ENCODE data around the gene RRP1B. TPM values are rescaled to one million over a fixed set of nuclear protein-coding genes. Genes with fewer than 3 reads are reported as not detected.

The RRP1B gene
- total and polyA plus RNA-seq, 2 experiments from 2014 or later: 54.8 to 95.7 TPM

- H3K27ac ChIP-seq (ENCODE audit: low read depth): no peak overlapping the region
- ATAC-seq: no peak
- H3K4me2 ChIP-seq: no peak overlapping the region
- no peaks in the 10 kb centered on the region for H3K9me3 Mint-ChIP-seq
- H3F3A ChIP-seq (replicated peaks; ENCODE audit: low read depth): no peaks in the 10 kb centered on the region
- no peak overlapping the region for H3K4me3 ChIP-seq
- H3K9me2 ChIP-seq (ENCODE audit: insufficient read depth): no peaks in the 10 kb centered on the region
- DNase-seq (ENCODE audit: low spot score): no peak
- peaks cover 3% of the 10 kb centered on the region; the same call in 2 of the 3 replicates for H3K4me1 Mint-ChIP-seq
- no peaks in the 10 kb centered on the region for H3K4me1 ChIP-seq (ENCODE audit: insufficient read depth)
- no peaks in the 10 kb centered on the region for H3K36me3 ChIP-seq (ENCODE audit: insufficient read depth)
- no peaks in the 10 kb centered on the region for H3K27me3 Mint-ChIP-seq (ENCODE audit: insufficient read depth, low read depth, poor library complexity)
- no peaks in the 10 kb centered on the region for H3K27me3 ChIP-seq (ENCODE audit: insufficient read depth)
- no peak for TF ChIP-seq POLR2AphosphoS5 (IDR thresholded peaks at IDR 0.05; ENCODE audit: low read depth)
- TF ChIP-seq, protein P1, sequence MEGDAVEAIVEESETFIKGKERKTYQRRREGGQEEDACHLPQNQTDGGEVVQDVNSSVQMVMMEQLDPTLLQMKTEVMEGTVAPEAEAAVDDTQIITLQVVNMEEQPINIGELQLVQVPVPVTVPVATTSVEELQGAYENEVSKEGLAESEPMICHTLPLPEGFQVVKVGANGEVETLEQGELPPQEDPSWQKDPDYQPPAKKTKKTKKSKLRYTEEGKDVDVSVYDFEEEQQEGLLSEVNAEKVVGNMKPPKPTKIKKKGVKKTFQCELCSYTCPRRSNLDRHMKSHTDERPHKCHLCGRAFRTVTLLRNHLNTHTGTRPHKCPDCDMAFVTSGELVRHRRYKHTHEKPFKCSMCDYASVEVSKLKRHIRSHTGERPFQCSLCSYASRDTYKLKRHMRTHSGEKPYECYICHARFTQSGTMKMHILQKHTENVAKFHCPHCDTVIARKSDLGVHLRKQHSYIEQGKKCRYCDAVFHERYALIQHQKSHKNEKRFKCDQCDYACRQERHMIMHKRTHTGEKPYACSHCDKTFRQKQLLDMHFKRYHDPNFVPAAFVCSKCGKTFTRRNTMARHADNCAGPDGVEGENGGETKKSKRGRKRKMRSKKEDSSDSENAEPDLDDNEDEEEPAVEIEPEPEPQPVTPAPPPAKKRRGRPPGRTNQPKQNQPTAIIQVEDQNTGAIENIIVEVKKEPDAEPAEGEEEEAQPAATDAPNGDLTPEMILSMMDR (conservative IDR thresholded peaks at IDR 0.05; ENCODE audit: low read depth in 2 of 2): no peak
- TF ChIP-seq EZH2 (IDR thresholded peaks at IDR 0.05; ENCODE audit: low read depth, unreplicated experiment): no peak
- TF ChIP-seq JUNB (IDR thresholded peaks at IDR 0.05; ENCODE audit: unreplicated experiment): no peak
- TF ChIP-seq, protein P2, sequence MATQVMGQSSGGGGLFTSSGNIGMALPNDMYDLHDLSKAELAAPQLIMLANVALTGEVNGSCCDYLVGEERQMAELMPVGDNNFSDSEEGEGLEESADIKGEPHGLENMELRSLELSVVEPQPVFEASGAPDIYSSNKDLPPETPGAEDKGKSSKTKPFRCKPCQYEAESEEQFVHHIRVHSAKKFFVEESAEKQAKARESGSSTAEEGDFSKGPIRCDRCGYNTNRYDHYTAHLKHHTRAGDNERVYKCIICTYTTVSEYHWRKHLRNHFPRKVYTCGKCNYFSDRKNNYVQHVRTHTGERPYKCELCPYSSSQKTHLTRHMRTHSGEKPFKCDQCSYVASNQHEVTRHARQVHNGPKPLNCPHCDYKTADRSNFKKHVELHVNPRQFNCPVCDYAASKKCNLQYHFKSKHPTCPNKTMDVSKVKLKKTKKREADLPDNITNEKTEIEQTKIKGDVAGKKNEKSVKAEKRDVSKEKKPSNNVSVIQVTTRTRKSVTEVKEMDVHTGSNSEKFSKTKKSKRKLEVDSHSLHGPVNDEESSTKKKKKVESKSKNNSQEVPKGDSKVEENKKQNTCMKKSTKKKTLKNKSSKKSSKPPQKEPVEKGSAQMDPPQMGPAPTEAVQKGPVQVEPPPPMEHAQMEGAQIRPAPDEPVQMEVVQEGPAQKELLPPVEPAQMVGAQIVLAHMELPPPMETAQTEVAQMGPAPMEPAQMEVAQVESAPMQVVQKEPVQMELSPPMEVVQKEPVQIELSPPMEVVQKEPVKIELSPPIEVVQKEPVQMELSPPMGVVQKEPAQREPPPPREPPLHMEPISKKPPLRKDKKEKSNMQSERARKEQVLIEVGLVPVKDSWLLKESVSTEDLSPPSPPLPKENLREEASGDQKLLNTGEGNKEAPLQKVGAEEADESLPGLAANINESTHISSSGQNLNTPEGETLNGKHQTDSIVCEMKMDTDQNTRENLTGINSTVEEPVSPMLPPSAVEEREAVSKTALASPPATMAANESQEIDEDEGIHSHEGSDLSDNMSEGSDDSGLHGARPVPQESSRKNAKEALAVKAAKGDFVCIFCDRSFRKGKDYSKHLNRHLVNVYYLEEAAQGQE (IDR thresholded peaks at IDR 0.05; ENCODE audit: unreplicated experiment): no peak
- no peak for TF ChIP-seq STAT1 (IDR thresholded peaks at IDR 0.05; ENCODE audit: unreplicated experiment)
- no peak for TF ChIP-seq ZNF331 (CRISPR knock-in tag; IDR thresholded peaks at IDR 0.05; ENCODE audit: low read depth)
- no peak for TF ChIP-seq EZH2phosphoT487 (IDR thresholded peaks at IDR 0.05; ENCODE audit: unreplicated experiment)
- no peak for TF ChIP-seq NANOG (IDR thresholded peaks at IDR 0.05; ENCODE audit: borderline replicate concordance)
- no peak for TF ChIP-seq ZNF114 (CRISPR knock-in tag; IDR thresholded peaks at IDR 0.05)
- no peak for TF ChIP-seq ETS1 (IDR thresholded peaks at IDR 0.05)
- TF ChIP-seq CREB1 (CRISPR knock-in tag; IDR thresholded peaks at IDR 0.05; ENCODE audit: low read depth): no peak
- TF ChIP-seq ZNF462 (CRISPR knock-in tag; IDR thresholded peaks at IDR 0.05): no peak
- H4K20me1 ChIP-seq (replicated peaks; ENCODE audit: insufficient read depth): no peaks in the 10 kb centered on the region
- H2AFZ ChIP-seq: no peak overlapping the region
- no peak overlapping the region for H3K27ac Mint-ChIP-seq
- H3K36me3 Mint-ChIP-seq (ENCODE audit: low read depth): no peaks in the 10 kb centered on the region
- no peak overlapping the region for H3K4me3 Mint-ChIP-seq
- H3K79me2 ChIP-seq (replicated peaks; ENCODE audit: insufficient read depth): no peaks in the 10 kb centered on the region
Observed at GRCh38 chr21:43613755-43614638, 45.4 kb upstream of the RRP1B start.

All from GM23338 (cell line).